SK-N-SH (cell line): ENCODE results near the gene MTURN. TPM values are rescaled to one million over a fixed set of nuclear protein-coding genes. Genes with fewer than 3 reads are reported as not detected.
A peak's percentile ranks its signal among the peaks of the same experiment; 100 is the strongest.

ENCODE experiments used
- CTCF ChIA-PET: fragments of 300-600, 350-600 bp; formaldehyde crosslinking; extraction: SDS; loops from one replicate; lab custom pipeline; 2021; lab: Yijun Ruan, JAX
- POLR2A ChIA-PET: fragments of 350-600 bp; sonication (Branson Sonifier 250); formaldehyde crosslinking; extraction: SDS; loops from one replicate; lab custom pipeline; 2020; ENCODE audit warnings: antibody characterized with exemption, inconsistent platforms; lab: Yijun Ruan, JAX
- DNase-seq: peaks from one replicate; pipeline ENCODE4 v3.0.0; 2012
- H2AFZ ChIP-seq: fragments of 200-600 bp; sonication (generic); 2 replicates; pipeline ENCODE4 v1.8.1; 2016; ENCODE audit warnings: antibody characterized with exemption, mild to moderate bottlenecking, low read depth
- H3F3A ChIP-seq: fragments of 200-600 bp; sonication (generic); replicated peaks from 2 replicates; pipeline ENCODE3; 2016; ENCODE audit warnings: antibody characterized with exemption, mild to moderate bottlenecking; ENCODE audit not compliant: insufficient read depth
- H3K27ac ChIP-seq, 2 experiments: fragments of 200-500 bp in 1 of 2; fragments of 200-600 bp in 1 of 2; sonication (Bioruptor generic) in 1 of 2; sonication (generic), shearing (Covaris generic) in 1 of 2; 2 replicates each; pipeline versions ENCODE4 v1.5.1 to v1.6.1; 2014 to 2016; ENCODE audit warnings: low read depth in 2 of 2, inconsistent platforms in 1 of 2, low read length in 1 of 2, mild to moderate bottlenecking in 1 of 2, mixed read lengths in 1 of 2
- H3K27me3 ChIP-seq: fragments of 200-600 bp; sonication (generic), shearing (Covaris generic); 2 replicates; pipeline ENCODE4 v1.6.1; 2016; ENCODE audit warnings: mixed run types; ENCODE audit not compliant: insufficient read depth
- H3K36me3 ChIP-seq, 2 experiments: fragments of 200-500 bp in 1 of 2; fragments of 200-600 bp in 1 of 2; sonication (Bioruptor generic) in 1 of 2; sonication (generic) in 1 of 2; replicated peaks in 1 of 2; 2 replicates each; pipeline versions ENCODE3 to v1.5.1; 2014 to 2016; ENCODE audit warnings: low read length in 1 of 2, mild to moderate bottlenecking in 1 of 2; ENCODE audit not compliant: insufficient read depth in 2 of 2, control insufficient read depth in 1 of 2
- H3K4me1 ChIP-seq, 2 experiments: fragments of 200-500 bp in 1 of 2; fragments of 200-600 bp in 1 of 2; sonication (Bioruptor generic) in 1 of 2; sonication (generic), shearing (Covaris generic) in 1 of 2; 2 replicates each; pipeline versions ENCODE4 v1.5.1 to v1.6.1; 2014 to 2016; ENCODE audit warnings: low read depth in 1 of 2, low read length in 1 of 2, mixed run types in 1 of 2; ENCODE audit not compliant: insufficient read depth in 2 of 2, control insufficient read depth in 1 of 2
- H3K4me2 ChIP-seq: fragments of 200-600 bp; sonication (generic), shearing (Covaris generic); 2 replicates; pipeline ENCODE4 v1.6.1; 2017; ENCODE audit warnings: mixed run types
- H3K4me3 ChIP-seq, 2 experiments: fragments of 200-500 bp in 1 of 2; fragments of 200-600 bp in 1 of 2; sonication (Bioruptor generic) in 1 of 2; sonication (generic), shearing (Covaris generic) in 1 of 2; 2 replicates each; pipeline versions ENCODE4 v1.5.1 to v1.8.1; 2014 to 2016; ENCODE audit warnings: low read depth in 2 of 2, inconsistent platforms in 1 of 2, low read length in 1 of 2, mild to moderate bottlenecking in 1 of 2, mixed read lengths in 1 of 2, moderate library complexity in 1 of 2
- H3K79me2 ChIP-seq: fragments of 200-600 bp; sonication (generic); 2 replicates; pipeline ENCODE4 v1.8.1; 2017; ENCODE audit warnings: mild to moderate bottlenecking; ENCODE audit not compliant: insufficient read depth
- H3K9ac ChIP-seq: fragments of 200-600 bp; sonication (generic); 2 replicates; pipeline ENCODE4 v1.6.1; 2017; ENCODE audit warnings: mixed run types
- H3K9me2 ChIP-seq: fragments of 200-600 bp; sonication (generic); 2 replicates; pipeline ENCODE4 v1.6.1; 2017; ENCODE audit warnings: mixed run types
- H3K9me3 ChIP-seq: fragments of 200-600 bp; sonication (generic); 2 replicates; pipeline ENCODE4 v1.6.1; 2017; ENCODE audit warnings: mixed run types, mild to moderate bottlenecking, moderate library complexity
- H4K20me1 ChIP-seq: fragments of 200-600 bp; sonication (generic); 2 replicates; pipeline ENCODE4 v1.6.1; 2017; ENCODE audit warnings: mild to moderate bottlenecking, mixed run types; ENCODE audit not compliant: insufficient read depth
- EZH2phosphoT487 ChIP-seq: fragments of 200-600 bp; sonication (generic); IDR thresholded peaks from 2 replicates; pipeline ENCODE4 v1.6.1; 2017; ENCODE audit warnings: low read depth, mixed run types, mild to moderate bottlenecking, antibody characterized with exemption, moderate library complexity, borderline replicate concordance
- MAX ChIP-seq: IDR thresholded peaks from 2 replicates; pipeline ENCODE4 v1.4.0; 2012; ENCODE audit warnings: low read depth
- MXI1 ChIP-seq: IDR thresholded peaks from 2 replicates; pipeline ENCODE4 v1.6.1; 2012; ENCODE audit warnings: mild to moderate bottlenecking, low read depth, low read length, improper control_type of control experiment
- NFIC ChIP-seq: IDR thresholded peaks from 2 replicates; pipeline ENCODE4 v1.4.0; 2012; ENCODE audit warnings: borderline replicate concordance
- NRF1 ChIP-seq: IDR thresholded peaks from 2 replicates; pipeline ENCODE4 v1.6.1; 2012; ENCODE audit warnings: low read depth, mild to moderate bottlenecking, low read length
- POLR2AphosphoS5 ChIP-seq: IDR thresholded peaks from 2 replicates; pipeline ENCODE4 v1.6.1; 2012; ENCODE audit warnings: low read depth, low read length
- RAD21 ChIP-seq: IDR thresholded peaks from 2 replicates; pipeline ENCODE4 v1.6.1; 2012; ENCODE audit warnings: mild to moderate bottlenecking, low read length
- SIN3A ChIP-seq: IDR thresholded peaks from 2 replicates; pipeline ENCODE4 v1.6.1; 2012; ENCODE audit warnings: low read depth, mild to moderate bottlenecking, low read length, moderate library complexity, borderline replicate concordance
- WGBS: methylation state at CpG from one replicate; pipeline ENCODE4 v1.1.6; 2017; ENCODE audit warnings: low lambda C conversion rate; 5-methylcytosine and 5-hydroxymethylcytosine counted together
- polyA plus RNA-seq, 3 experiments: library from polyadenylated mRNA; depleted of rRNA; stranded (reverse); fragments of >200 nt; gene quantifications; 2 replicates each; pipeline ENCODE4 v1.2.3, GENCODE V29; 2012
- TF ChIP-seq, protein P1 (sequence below): IDR thresholded peaks from 2 replicates; pipeline ENCODE4 v1.6.1; 2012; ENCODE audit warnings: mild to moderate bottlenecking, low read depth, low read length, moderate library complexity

The MTURN gene
- polyA plus RNA-seq, 1 of the 3 experiments (the other 2 are of a cell fraction), result 9.0 TPM

DNA sequence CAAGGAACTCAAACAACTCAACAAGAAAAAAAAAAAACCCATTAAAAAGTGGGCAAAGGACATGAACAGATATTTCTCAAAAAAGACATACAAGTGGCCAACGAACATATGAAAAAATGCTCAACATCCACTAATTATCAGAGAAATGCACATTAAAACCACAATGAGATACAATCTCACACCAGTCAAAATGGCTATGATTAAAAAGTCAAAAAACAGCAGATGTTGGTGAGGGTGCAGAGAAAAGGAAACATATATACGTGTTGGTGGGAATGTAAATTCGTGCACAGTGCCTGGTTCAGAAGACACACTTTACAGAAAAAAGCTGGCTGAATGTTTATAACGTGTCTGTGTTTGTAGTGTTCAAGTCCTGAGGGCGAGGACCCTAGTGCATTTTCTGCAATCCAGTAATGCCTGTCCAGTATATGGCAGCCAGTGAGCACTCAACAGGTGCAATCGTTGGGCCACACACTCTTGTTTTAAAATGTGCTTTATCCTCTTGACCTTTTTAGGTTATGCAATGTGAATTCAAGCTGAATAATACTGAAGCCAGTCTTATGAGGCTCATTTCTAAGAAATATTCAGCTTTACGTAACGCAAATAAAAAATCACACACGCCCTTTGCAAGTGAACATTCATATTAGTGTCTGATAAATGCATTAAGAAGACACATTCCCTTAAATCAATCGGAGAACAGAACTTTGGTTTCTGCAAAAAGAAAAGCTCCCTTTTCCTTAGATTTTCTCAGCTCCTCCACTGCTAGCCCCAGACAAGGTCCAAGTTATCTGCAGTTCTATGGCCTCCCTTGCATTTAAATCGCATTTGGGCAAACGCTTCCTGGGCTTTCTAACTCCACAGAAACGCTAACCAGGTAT, 813 bp upstream of the MTURN start:
- DNase-seq, result no peak
- Histone ChIP-seq H2AFZ (peak overlapping the region; percentile 88), H3K4me2 (peak overlapping the region; percentile 71), H3K9me2 (no peaks in the 10 kb centered on the region), H3K27me3 (no peaks in the 10 kb centered on the region), H4K20me1 (no peaks in the 10 kb centered on the region), H3K9me3 (no peaks in the 10 kb centered on the region), H3K27ac (peak overlapping the region; percentile 13 to 65; a peak in 2 of 4 replicates), H3F3A (peaks cover 8% of the 10 kb centered on the region), H3K79me2 (peaks cover 27% of the 10 kb centered on the region), H3K36me3 (peaks cover 3 to 5% of the 10 kb centered on the region in 2 experiments), H3K4me3 (peak overlapping the region; percentile 72 to 86), H3K9ac (peak overlapping the region; percentile 1; the same call in 1 of the 2 replicates), H3K4me1 (peaks cover 0 to 8% of the 10 kb centered on the region in 2 experiments; a peak in 1 of 4 replicates)
- ChIA-PET POLR2A (interaction anchor here (0.9 to 1.7 kb wide), 3 partner anchors 11 to 105 kb away, joined by 3 to 4 read pairs (median 3); no protein-coding TSS in a partner anchor), CTCF (interaction anchor here (1.1 to 3.2 kb wide), 6 partner anchors 12 to 213 kb away, joined by 3 to 14 read pairs (median 4); no protein-coding TSS in a partner anchor)
- 35% methylated on average over 13 of the region's 13 CpGs for WGBS
- TF ChIP-seq RAD21, result no peak

- DNase-seq, result peak; percentile 88
- POLR2A ChIA-PET, result interaction anchor here (0.7 to 1.7 kb wide), 3 partner anchors 38 to 107 kb away, joined by 3 read pairs; no protein-coding TSS in a partner anchor
Measured at GRCh38 chr7:30135301-30136116, 723 bp downstream of the MTURN start.

More at GRCh38 chr7:30135301-30136116, 723 bp downstream of the MTURN start:
- Histone ChIP-seq H3K9me3 (no peaks in the 10 kb centered on the region), H3K9me2 (no peaks in the 10 kb centered on the region), H3K36me3 (no peaks in the 10 kb centered on the region), H3K27ac (peak overlapping the region; percentile 62 to 65), H3K9ac (peak overlapping the region; percentile 79), H3K4me3 (peak overlapping the region; percentile 72 to 86), H4K20me1 (no peaks in the 10 kb centered on the region), H2AFZ (peak overlapping the region; percentile 95), H3K79me2 (peaks cover 38% of the 10 kb centered on the region), H3K4me1 (peaks cover 0 to 8% of the 10 kb centered on the region in 2 experiments; a peak in 1 of 4 replicates), H3K4me2 (peak overlapping the region; percentile 98), H3F3A (peaks cover 8% of the 10 kb centered on the region), H3K27me3 (no peaks in the 10 kb centered on the region)
- peak; percentile 35; the same call in 1 of the 2 replicates for TF ChIP-seq SIN3A
- TF ChIP-seq NFIC, result no peak
- TF ChIP-seq POLR2AphosphoS5, result peak; percentile 27; the same call in 1 of the 2 replicates
- TF ChIP-seq, protein P1, sequence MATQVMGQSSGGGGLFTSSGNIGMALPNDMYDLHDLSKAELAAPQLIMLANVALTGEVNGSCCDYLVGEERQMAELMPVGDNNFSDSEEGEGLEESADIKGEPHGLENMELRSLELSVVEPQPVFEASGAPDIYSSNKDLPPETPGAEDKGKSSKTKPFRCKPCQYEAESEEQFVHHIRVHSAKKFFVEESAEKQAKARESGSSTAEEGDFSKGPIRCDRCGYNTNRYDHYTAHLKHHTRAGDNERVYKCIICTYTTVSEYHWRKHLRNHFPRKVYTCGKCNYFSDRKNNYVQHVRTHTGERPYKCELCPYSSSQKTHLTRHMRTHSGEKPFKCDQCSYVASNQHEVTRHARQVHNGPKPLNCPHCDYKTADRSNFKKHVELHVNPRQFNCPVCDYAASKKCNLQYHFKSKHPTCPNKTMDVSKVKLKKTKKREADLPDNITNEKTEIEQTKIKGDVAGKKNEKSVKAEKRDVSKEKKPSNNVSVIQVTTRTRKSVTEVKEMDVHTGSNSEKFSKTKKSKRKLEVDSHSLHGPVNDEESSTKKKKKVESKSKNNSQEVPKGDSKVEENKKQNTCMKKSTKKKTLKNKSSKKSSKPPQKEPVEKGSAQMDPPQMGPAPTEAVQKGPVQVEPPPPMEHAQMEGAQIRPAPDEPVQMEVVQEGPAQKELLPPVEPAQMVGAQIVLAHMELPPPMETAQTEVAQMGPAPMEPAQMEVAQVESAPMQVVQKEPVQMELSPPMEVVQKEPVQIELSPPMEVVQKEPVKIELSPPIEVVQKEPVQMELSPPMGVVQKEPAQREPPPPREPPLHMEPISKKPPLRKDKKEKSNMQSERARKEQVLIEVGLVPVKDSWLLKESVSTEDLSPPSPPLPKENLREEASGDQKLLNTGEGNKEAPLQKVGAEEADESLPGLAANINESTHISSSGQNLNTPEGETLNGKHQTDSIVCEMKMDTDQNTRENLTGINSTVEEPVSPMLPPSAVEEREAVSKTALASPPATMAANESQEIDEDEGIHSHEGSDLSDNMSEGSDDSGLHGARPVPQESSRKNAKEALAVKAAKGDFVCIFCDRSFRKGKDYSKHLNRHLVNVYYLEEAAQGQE, result peak; percentile 8; the same call in 1 of the 2 replicates
- TF ChIP-seq NRF1, result peak; percentile 76
- TF ChIP-seq MAX, result peak; percentile 78
- TF ChIP-seq EZH2phosphoT487, result no peak
- peak; percentile 84 for TF ChIP-seq MXI1
- CTCF ChIA-PET, result interaction anchor here (0.9 to 3.5 kb wide), 8 partner anchors 11 to 428 kb away, joined by 3 to 14 read pairs (median 4); no protein-coding TSS in a partner anchor
- under 1% methylated on average over 47 of the region's 93 CpGs for WGBS
